Tibial nerve (tissue), 4 donors: ENCODE results near the gene RSPH1. TPM values are rescaled to one million over a fixed set of nuclear protein-coding genes. Genes with fewer than 3 reads are reported as not detected.

Experiments used
- DNase-seq, 2 donors: peaks; one replicate each; pipeline ENCODE4 v3.0.0-alpha.2; 2019; ENCODE audit warnings: low spot score in 2 of 2
- H3K27ac ChIP-seq, 4 donors: fragments of 200-600 bp; sonication (generic) in 3 of 4; one replicate each; pipeline ENCODE4 v1.5.1; 2017 to 2019; ENCODE audit warnings: mild to moderate bottlenecking in 1 of 4
- H3K27me3 ChIP-seq, 2 donors: fragments of 200-600 bp; sonication (generic) in 1 of 2; one replicate each; pipeline versions ENCODE4 v1.5.1 to v1.6.0; 2017 to 2019
- H3K36me3 ChIP-seq, 3 donors: fragments of 200-600 bp; sonication (generic); one replicate each; pipeline ENCODE4 v1.5.1; 2018 to 2019
- H3K4me1 ChIP-seq, 4 donors: fragments of 200-600 bp; sonication (generic) in 3 of 4; one replicate each; pipeline ENCODE4 v1.5.1; 2017 to 2019
- H3K4me3 ChIP-seq, 4 donors: fragments of 200-600 bp; sonication (generic) in 3 of 4; one replicate each; pipeline ENCODE4 v1.5.1; 2017 to 2019; ENCODE audit warnings: mild to moderate bottlenecking in 1 of 4, moderate library complexity in 1 of 4
- H3K9me3 ChIP-seq, 4 donors: fragments of 200-600 bp; sonication (generic) in 3 of 4; one replicate each; pipeline ENCODE4 v1.5.1; 2017 to 2019
- EP300 ChIP-seq, 2 donors: sonication (generic); formaldehyde crosslinking; IDR thresholded peaks; one replicate each; pipeline ENCODE4 v1.6.1; 2017; ENCODE audit warnings: antibody characterized with exemption in 2 of 2, mild to moderate bottlenecking in 1 of 2
- POLR2A ChIP-seq, 2 donors: fragments of 450-650 bp; IDR thresholded peaks; one replicate each; pipeline ENCODE4 v1.6.1; 2017; ENCODE audit warnings: antibody characterized with exemption in 2 of 2, mild to moderate bottlenecking in 2 of 2, moderate library complexity in 2 of 2
- WGBS, 2 donors: methylation state at CpG; one replicate each; pipeline ENCODE4 v1.1.5; 2018; 5-methylcytosine and 5-hydroxymethylcytosine counted together
- total RNA-seq, 4 donors: library from RNA; depleted of rRNA; stranded (reverse); fragments of >200 nt; gene quantifications; one replicate each; pipeline ENCODE4 v1.1.0, GENCODE V29; 2016
- TF ChIP-seq, protein P1 (sequence below), 5 experiments: fragments of 200-600 bp in 3 of 5; fragments of 450-650 bp in 2 of 5; sonication (generic) in 3 of 5; IDR thresholded peaks; one replicate each; pipeline ENCODE4 v1.5.1; 2016 to 2019; ENCODE audit warnings: antibody characterized with exemption in 5 of 5, mild to moderate bottlenecking in 3 of 5, moderate library complexity in 2 of 5

Gene RSPH1
- total RNA-seq, 4 donors from 2014 or later, result 0.21 to 1.7 TPM; not detected in 2

DNA sequence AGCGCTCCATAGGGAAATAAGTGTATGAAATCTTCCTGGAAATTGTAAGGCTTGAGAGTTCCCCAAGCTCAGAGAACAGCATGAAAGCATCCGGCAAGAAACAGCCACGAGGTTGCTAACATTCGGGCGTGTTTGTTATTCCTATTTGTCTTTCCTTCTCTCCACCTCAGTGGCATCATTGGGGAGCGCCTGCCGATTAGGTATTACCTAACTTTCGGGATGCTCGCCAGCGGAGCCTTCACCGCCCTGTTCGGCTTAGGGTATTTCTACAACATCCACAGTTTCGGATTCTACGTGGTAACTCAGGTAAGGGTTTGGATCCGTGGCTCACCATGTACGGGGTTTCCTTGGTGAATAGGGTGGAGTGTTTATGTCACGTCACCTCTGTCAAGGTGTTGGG is 43.3 kb upstream of the RSPH1 start:
- no peaks in the 10 kb centered on the region for H3K27me3 ChIP-seq
- H3K9me3 ChIP-seq, result no peaks in the 10 kb centered on the region
- DNase-seq, result no peak
- H3K4me3 ChIP-seq, result no peak overlapping the region
- no peak overlapping the region for H3K27ac ChIP-seq
- peaks cover 0 to 16% (median 5%) of the 10 kb centered on the region in 4 donors for H3K4me1 ChIP-seq
- peaks cover 0 to 64% (median 0%) of the 10 kb centered on the region in 3 donors for H3K36me3 ChIP-seq
- 86 to 90% methylated on average over 17 of the region's 17 CpGs for WGBS, 2 donors
- TF ChIP-seq EP300 (IDR thresholded peaks at IDR 0.05) (no peak), POLR2A (IDR thresholded peaks at IDR 0.05) (no peak)
- TF ChIP-seq, protein P1, sequence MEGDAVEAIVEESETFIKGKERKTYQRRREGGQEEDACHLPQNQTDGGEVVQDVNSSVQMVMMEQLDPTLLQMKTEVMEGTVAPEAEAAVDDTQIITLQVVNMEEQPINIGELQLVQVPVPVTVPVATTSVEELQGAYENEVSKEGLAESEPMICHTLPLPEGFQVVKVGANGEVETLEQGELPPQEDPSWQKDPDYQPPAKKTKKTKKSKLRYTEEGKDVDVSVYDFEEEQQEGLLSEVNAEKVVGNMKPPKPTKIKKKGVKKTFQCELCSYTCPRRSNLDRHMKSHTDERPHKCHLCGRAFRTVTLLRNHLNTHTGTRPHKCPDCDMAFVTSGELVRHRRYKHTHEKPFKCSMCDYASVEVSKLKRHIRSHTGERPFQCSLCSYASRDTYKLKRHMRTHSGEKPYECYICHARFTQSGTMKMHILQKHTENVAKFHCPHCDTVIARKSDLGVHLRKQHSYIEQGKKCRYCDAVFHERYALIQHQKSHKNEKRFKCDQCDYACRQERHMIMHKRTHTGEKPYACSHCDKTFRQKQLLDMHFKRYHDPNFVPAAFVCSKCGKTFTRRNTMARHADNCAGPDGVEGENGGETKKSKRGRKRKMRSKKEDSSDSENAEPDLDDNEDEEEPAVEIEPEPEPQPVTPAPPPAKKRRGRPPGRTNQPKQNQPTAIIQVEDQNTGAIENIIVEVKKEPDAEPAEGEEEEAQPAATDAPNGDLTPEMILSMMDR (IDR thresholded peaks at IDR 0.05), result no peak

- Histone ChIP-seq H3K36me3 (peaks cover 0 to 60% (median 0%) of the 10 kb centered on the region in 3 donors), H3K27me3 (no peaks in the 10 kb centered on the region), H3K27ac (no peak overlapping the region), H3K9me3 (no peaks in the 10 kb centered on the region), H3K4me3 (no peak overlapping the region), H3K4me1 (peaks cover 0 to 19% (median 5%) of the 10 kb centered on the region in 4 donors)
- TF ChIP-seq POLR2A (IDR thresholded peaks at IDR 0.05) (no peak), EP300 (IDR thresholded peaks at IDR 0.05) (no peak)
- TF ChIP-seq, protein P1 (IDR thresholded peaks at IDR 0.05), result no peak
- 69 to 70% methylated on average over 10 of the region's 10 CpGs for WGBS, 2 donors
- DNase-seq, result no peak
These were observed 42.7 kb upstream of the RSPH1 start for GRCh38 chr21:42538479-42539275.

DNA sequence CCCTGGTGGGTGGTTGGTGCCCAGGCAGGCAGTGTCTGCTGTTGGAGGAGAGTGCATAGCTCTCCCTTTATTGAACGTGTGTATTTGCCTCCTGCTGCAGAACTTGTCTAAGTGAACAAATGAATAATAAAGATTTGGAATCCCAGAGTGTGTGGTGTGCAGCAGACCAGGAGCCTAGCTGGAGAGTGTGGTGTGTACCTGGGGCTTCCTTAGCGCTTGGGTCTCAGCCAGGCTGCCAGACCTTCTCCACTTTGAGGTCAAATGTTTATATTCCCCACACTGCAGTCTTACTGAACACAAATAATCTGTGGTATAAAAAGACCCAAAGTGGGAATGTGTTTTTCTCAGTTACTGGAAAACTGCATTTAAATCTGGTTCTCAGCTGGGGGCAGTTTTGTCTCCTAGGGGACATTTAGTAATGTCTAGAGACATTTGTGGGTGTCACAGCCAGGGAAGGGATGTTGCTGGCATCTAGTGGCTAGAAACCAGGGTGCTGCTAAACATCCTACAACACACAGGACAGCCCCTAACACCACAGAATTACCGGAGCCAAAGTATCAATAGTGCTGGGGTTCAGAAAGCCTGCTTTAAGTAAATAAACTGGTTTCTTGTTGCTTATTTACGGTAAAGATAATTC is 41.2 kb upstream of the RSPH1 start:
- 78 to 80% methylated on average over 4 of the region's 4 CpGs for WGBS, 2 donors
- peaks cover 0 to 46% (median 0%) of the 10 kb centered on the region in 3 donors for H3K36me3 ChIP-seq
- no peak for DNase-seq

DNA sequence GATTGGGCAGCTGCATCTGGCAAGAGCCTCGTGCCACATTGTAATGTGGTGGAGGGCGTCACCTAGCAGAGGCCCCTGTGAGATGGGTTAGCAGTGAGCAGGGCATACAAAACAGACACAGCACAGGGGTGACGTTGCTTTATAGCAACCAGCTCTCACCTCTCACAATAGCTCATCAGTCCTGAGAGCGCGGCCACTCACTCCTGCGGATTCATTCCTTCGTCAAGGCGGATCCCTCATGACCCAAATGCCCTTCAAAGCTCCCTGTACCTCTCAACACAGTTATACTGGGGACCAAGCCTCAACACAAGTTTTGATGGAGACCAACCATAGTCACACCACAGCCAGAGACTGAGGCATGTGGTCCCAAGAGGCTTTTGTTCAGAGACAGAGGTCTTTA is 40.6 kb upstream of the RSPH1 start:
- peaks cover 0 to 40% (median 0%) of the 10 kb centered on the region in 3 donors for H3K36me3 ChIP-seq
- 82 to 96% methylated on average over 8 of the region's 8 CpGs for WGBS, 2 donors
- no peak for DNase-seq
- no peak overlapping the region for H3K4me3 ChIP-seq
- H3K4me1 ChIP-seq, result peaks cover 0 to 27% (median 12%) of the 10 kb centered on the region in 4 donors
- no peak overlapping the region for H3K27ac ChIP-seq
- no peaks in the 10 kb centered on the region for H3K27me3 ChIP-seq
- TF ChIP-seq, protein P1 (IDR thresholded peaks at IDR 0.05), result no peak
- TF ChIP-seq EP300 (IDR thresholded peaks at IDR 0.05), result no peak
- no peak for TF ChIP-seq POLR2A (IDR thresholded peaks at IDR 0.05)
- H3K9me3 ChIP-seq, result no peaks in the 10 kb centered on the region

More for the DNA sequence above, 41.2 kb upstream of the RSPH1 start:
- H3K4me1 ChIP-seq, result peaks cover 0 to 27% (median 11%) of the 10 kb centered on the region in 4 donors
- TF ChIP-seq, protein P1 (IDR thresholded peaks at IDR 0.05), result peak in 1 of 5 experiments; percentile 8
- TF ChIP-seq EP300 (IDR thresholded peaks at IDR 0.05), result no peak
- no peak overlapping the region for H3K27ac ChIP-seq
- H3K27me3 ChIP-seq, result no peaks in the 10 kb centered on the region
- no peaks in the 10 kb centered on the region for H3K9me3 ChIP-seq
- no peak overlapping the region for H3K4me3 ChIP-seq
